T-helper 2 cell treated with Interferon-gamma antibody and Interleukin-4, amounts not matched to agents 100 ng/mL and 5 ng/mL, for 36 hours (primary cell): ENCODE results near the gene SPEM2. TPM values are rescaled to one million over a fixed set of nuclear protein-coding genes. Genes with fewer than 3 reads are reported as not detected.

ENCODE experiments used
- intact Hi-C: fragments of 100-400 bp; cut with micrococcal nuclease; formaldehyde crosslinking; loops from one replicate; pipeline ENCODE4 v1.15.1; 2023
- total RNA-seq: library from RNA; stranded (reverse); gene quantifications from 2 replicates; pipeline ENCODE4 v1.2.3, GENCODE V29; 2022

SPEM2 gene
- total RNA-seq, 1 donor from 2014 or later, result not detected

GRCh38 chr17:7403727-7403976 lies 21.8 kb upstream of the SPEM2 start:
- intact Hi-C loops, result loop anchor here (5.0 kb wide), 3 partner anchors 51 to 284 kb away; partner anchors contain the start of genes CTDNEP1, ELP5, KCTD11 and TP53

GRCh38 chr17:7403977-7404736 lies 21.3 kb upstream of the SPEM2 start, which contains the start of gene TMEM256:
TMEM256 (minus strand) TSS chr17:7404097; CDS start chr17:7404084, 13 bp downstream.
- intact Hi-C loops, result loop anchor here (1.0 to 5.0 kb wide), 6 partner anchors 10 to 283 kb away; partner anchors contain the start of genes CTDNEP1, ELP5, KCTD11 and PLSCR3

- intact Hi-C loops, result loop anchor here (1.0 to 5.0 kb wide), 6 partner anchors 11 to 282 kb away; partner anchors contain the start of genes CTDNEP1, ELP5, KCTD11 and PLSCR3
Observed at GRCh38 chr17:7404737-7405349, 20.6 kb upstream of the SPEM2 start.

GRCh38 chr17:7405350-7406234 lies 19.8 kb upstream of the SPEM2 start:
- intact Hi-C loops, result no loop called here

GRCh38 chr17:7406235-7406825 lies 19.1 kb upstream of the SPEM2 start:
- intact Hi-C loops, result no loop called here

- intact Hi-C loops, result no loop called here
Observed at GRCh38 chr17:7407082-7407481, 18.3 kb upstream of the SPEM2 start.

GRCh38 chr17:7407485-7408251 lies 17.7 kb upstream of the SPEM2 start, which contains the start of gene NLGN2:
NLGN2 (plus strand) TSS chr17:7407845; CDS start chr17:7408256, 411 bp downstream.
- intact Hi-C loops, result no loop called here

- intact Hi-C loops, result no loop called here
Observed at GRCh38 chr17:7408252-7408727, 17.1 kb upstream of the SPEM2 start.

GRCh38 chr17:7408863-7409262 lies 16.6 kb upstream of the SPEM2 start:
- intact Hi-C loops, result no loop called here

- intact Hi-C loops, result no loop called here
Observed at GRCh38 chr17:7409716-7410115, 15.7 kb upstream of the SPEM2 start.

- intact Hi-C loops, result no loop called here
Observed at GRCh38 chr17:7410634-7411426, 14.6 kb upstream of the SPEM2 start.

GRCh38 chr17:7411427-7411750 lies 14.0 kb upstream of the SPEM2 start:
- intact Hi-C loops, result no loop called here

GRCh38 chr17:7413346-7413985 lies 11.9 kb upstream of the SPEM2 start:
- intact Hi-C loops, result no loop called here

- intact Hi-C loops, result no loop called here
Observed at GRCh38 chr17:7414837-7415236, 10.6 kb upstream of the SPEM2 start.

GRCh38 chr17:7415784-7416183 lies 9.6 kb upstream of the SPEM2 start:
- intact Hi-C loops, result no loop called here

- intact Hi-C loops, result no loop called here
Observed at GRCh38 chr17:7416323-7416722, 9.1 kb upstream of the SPEM2 start.

- intact Hi-C loops, result no loop called here
Observed at GRCh38 chr17:7417056-7417655, 8.3 kb upstream of the SPEM2 start.

- intact Hi-C loops, result no loop called here
Observed at GRCh38 chr17:7418472-7419152, 6.8 kb upstream of the SPEM2 start.
